BJ (cell line): ENCODE measurements around the gene ADAM15. TPM values are rescaled to one million over a fixed set of nuclear protein-coding genes. Genes with fewer than 3 reads are reported as not detected.

Experiments used
- CTCF ChIA-PET: fragments of 350-600 bp; formaldehyde crosslinking; extraction: SDS; loops from one replicate; lab custom pipeline; 2021; ENCODE audit warnings: antibody characterized with exemption, inconsistent platforms; lab: Yijun Ruan, JAX
- POLR2A ChIA-PET: fragments of 300-600 bp; sonication (Branson Sonifier 250); formaldehyde crosslinking; extraction: SDS; loops from one replicate; lab custom pipeline; 2021; ENCODE audit warnings: antibody characterized with exemption; lab: Charles Lee
- DNase-seq: peaks from one replicate; pipeline ENCODE4 v3.0.0-alpha.2; 2011; ENCODE audit warnings: low read depth
- H3K27me3 ChIP-seq: 2 replicates; pipeline ENCODE4 v1.6.0; 2011; ENCODE audit warnings: low read length; ENCODE audit not compliant: control insufficient read depth, insufficient read depth
- H3K36me3 ChIP-seq: 2 replicates; pipeline ENCODE4 v1.5.1; 2011; ENCODE audit warnings: low read length; ENCODE audit not compliant: control insufficient read depth, insufficient read depth
- H3K4me3 ChIP-seq: 2 replicates; pipeline ENCODE4 v1.5.1; 2011; ENCODE audit warnings: low read depth, mild to moderate bottlenecking, control low read depth, low read length
- CTCF ChIP-seq: IDR thresholded peaks from 2 replicates; pipeline ENCODE4 v1.5.1; 2011; ENCODE audit warnings: low read depth, mild to moderate bottlenecking, control low read depth, inconsistent platforms, low read length, moderate library complexity; ENCODE audit not compliant: insufficient read depth
- polyA plus RNA-seq: library from polyadenylated mRNA; depleted of rRNA; stranded (reverse); fragments of >200 nt; gene quantifications from 2 replicates; pipeline ENCODE4 v1.2.3, GENCODE V29; 2011

Gene ADAM15
- polyA plus RNA-seq, 1 experiment, result 88.8 TPM

- no peaks in the 10 kb centered on the region for H3K36me3 ChIP-seq
- H3K4me3 ChIP-seq, result no peak overlapping the region
- H3K27me3 ChIP-seq, result peaks cover 6% of the 10 kb centered on the region
- TF ChIP-seq CTCF, result no peak
- no peak for DNase-seq
- ChIA-PET CTCF (interaction anchor here (1.6 to 11.9 kb wide), 5 partner anchors 12 to 47 kb away, joined by 3 to 168 read pairs (median 16); partner anchors contain the start of genes ADAM15 and EFNA4), POLR2A (no interaction called here)
These were observed 13.2 kb upstream of the ADAM15 start for GRCh38 chr1:155037851-155038441.

- H3K27me3 ChIP-seq, result peaks cover 6% of the 10 kb centered on the region
- no peak for DNase-seq
- CTCF ChIA-PET, result interaction anchor here (1.1 to 11.9 kb wide), 6 partner anchors 12 to 46 kb away, joined by 3 to 168 read pairs (median 12); partner anchors contain the start of genes ADAM15 and EFNA4
- H3K36me3 ChIP-seq, result no peaks in the 10 kb centered on the region
- TF ChIP-seq CTCF, result no peak
- no peak overlapping the region for H3K4me3 ChIP-seq
- POLR2A ChIA-PET, result no interaction called here
These were observed 12.4 kb upstream of the ADAM15 start for GRCh38 chr1:155038602-155039307.

- CTCF ChIA-PET, result interaction anchor here (1.1 to 11.9 kb wide), 6 partner anchors 12 to 46 kb away, joined by 3 to 168 read pairs (median 12); partner anchors contain the start of genes ADAM15 and EFNA4
- Histone ChIP-seq H3K36me3 (no peaks in the 10 kb centered on the region), H3K27me3 (peaks cover 6% of the 10 kb centered on the region), H3K4me3 (no peak overlapping the region)
- POLR2A ChIA-PET, result no interaction called here
- no peak for DNase-seq
- TF ChIP-seq CTCF, result no peak
These were observed 11.8 kb upstream of the ADAM15 start for GRCh38 chr1:155039308-155039669.

- no peak for DNase-seq
- Histone ChIP-seq H3K27me3 (peaks cover 5% of the 10 kb centered on the region), H3K4me3 (no peak overlapping the region), H3K36me3 (no peaks in the 10 kb centered on the region)
- TF ChIP-seq CTCF, result no peak
- ChIA-PET POLR2A (no interaction called here), CTCF (interaction anchor here (1.7 to 11.9 kb wide), 8 partner anchors 9 to 51 kb away, joined by 5 to 168 read pairs (median 18); partner anchors contain the start of genes ADAM15 and EFNA4)
These were observed 10.6 kb upstream of the ADAM15 start for GRCh38 chr1:155040358-155041093.

GRCh38 chr1:155042789-155043188, 8.3 kb upstream of the ADAM15 start:
- TF ChIP-seq CTCF, result no peak
- DNase-seq, result no peak
- CTCF ChIA-PET, result interaction anchor here (1.2 to 11.9 kb wide), 5 partner anchors 8 to 81 kb away, joined by 3 to 168 read pairs (median 55); partner anchors contain the start of genes ADAM15, EFNA4 and PYGO2
- POLR2A ChIA-PET, result no interaction called here
- Histone ChIP-seq H3K4me3 (no peak overlapping the region), H3K27me3 (peaks cover 3% of the 10 kb centered on the region), H3K36me3 (no peaks in the 10 kb centered on the region)
